ENCODE results near the gene SCUBE1.

The SCUBE1 gene

DNA sequence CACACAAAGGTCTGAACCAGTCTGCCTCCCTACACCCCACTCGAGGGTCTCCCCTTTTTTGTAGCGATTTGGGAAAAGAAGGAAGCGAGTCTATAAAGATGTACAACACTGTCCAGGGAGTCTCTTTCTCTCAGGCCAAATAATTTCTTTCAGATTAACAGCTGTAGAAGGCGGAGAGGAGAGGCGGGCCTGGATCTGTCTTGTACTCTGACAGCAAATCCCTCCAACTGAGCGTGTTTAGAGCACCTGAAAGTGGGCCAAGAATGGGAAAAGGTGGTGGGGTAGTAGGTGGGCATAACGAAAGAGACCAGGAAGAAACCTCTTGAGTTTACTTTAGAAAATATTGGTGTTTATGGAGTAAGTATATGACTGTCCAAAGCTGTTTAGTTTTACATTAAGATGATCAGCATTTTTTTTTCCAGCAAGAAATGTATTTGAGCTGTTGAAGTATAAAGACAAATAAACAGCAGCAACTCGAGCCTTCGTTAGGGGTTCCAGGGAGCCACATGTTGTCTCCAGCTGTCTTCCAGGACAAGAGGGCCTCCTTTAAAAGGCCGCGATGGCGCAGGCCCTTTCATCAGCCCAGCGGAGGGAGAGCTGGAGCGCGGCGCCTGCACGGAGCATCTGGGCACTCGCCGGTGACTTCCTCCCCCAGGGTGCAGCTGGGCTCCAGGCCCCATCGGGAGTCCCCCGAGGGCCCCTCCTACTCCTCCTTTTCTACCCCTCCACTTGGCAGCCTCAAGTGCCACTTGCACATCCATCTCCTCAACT lies 34.9 kb downstream of the SCUBE1 start:
- TF ChIP-seq GATA2 (IDR thresholded peaks at IDR 0.05; ENCODE audit: low read depth, low read length): no peak
- TF ChIP-seq GATA3 (IDR thresholded peaks at IDR 0.05; ENCODE audit: low read depth, low read length): no peak

DNA sequence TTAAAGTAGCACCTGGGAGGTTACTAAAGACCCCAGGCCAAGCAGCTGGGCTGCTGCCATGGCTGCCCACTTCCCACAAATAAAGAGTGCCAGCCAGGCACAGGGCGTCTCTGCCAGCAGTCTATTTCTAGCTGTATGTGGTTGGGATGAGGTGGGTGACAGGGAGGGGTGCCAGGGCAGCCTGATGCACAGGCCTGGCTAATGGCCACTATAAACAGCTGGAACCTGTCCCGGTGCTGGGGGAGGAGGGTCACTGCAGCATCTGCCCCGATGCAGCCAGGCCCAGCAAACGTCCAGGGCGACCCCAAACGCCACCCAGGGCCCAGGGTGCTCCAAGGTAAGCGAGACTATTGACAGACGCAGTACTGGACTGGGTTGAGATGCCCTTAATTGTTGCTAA lies 37.4 kb downstream of the SCUBE1 start:
- TF ChIP-seq GATA3 (IDR thresholded peaks at IDR 0.05; ENCODE audit: low read depth, low read length): no peak
- TF ChIP-seq GATA2 (IDR thresholded peaks at IDR 0.05; ENCODE audit: low read depth, low read length): no peak

DNA sequence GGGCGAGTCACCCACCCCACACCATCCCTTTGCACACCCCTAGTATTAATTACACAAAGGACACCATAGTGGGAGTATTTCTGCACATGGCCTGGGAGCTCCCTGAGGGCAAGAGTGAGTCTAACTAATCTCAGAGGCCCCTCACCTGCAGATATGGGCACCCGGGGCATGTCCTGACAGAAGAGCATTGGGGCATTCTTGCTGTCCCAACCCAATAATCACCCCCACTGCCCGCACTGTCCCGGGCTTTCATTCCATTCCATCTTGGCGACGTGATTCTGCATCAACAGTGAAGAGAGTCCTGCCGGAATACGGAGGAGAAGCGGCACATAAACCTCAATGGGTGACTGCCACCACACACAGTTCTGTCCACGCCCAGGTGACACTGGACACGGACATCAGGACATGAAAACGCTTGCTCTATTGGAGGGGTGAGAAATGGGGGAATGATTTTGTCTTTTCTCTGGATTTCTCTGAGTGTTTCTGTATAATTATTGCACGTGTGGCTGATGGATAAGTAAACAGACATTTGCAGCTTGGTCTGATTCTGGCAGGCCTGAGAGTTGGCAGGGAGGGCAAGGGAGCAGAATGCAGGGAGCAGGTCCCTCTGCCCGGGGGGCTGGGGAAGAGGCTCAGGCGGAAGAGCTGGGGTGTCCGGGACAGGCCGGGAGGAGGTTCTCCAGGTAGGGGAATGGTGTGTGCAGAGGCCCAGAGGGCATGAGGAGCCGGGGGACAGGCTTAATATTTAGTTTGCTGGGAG lies 38.2 kb downstream of the SCUBE1 start:
- TF ChIP-seq GATA3 (IDR thresholded peaks at IDR 0.05; ENCODE audit: low read depth, low read length) (no peak), GATA2 (IDR thresholded peaks at IDR 0.05; ENCODE audit: low read depth, low read length) (no peak)

DNA sequence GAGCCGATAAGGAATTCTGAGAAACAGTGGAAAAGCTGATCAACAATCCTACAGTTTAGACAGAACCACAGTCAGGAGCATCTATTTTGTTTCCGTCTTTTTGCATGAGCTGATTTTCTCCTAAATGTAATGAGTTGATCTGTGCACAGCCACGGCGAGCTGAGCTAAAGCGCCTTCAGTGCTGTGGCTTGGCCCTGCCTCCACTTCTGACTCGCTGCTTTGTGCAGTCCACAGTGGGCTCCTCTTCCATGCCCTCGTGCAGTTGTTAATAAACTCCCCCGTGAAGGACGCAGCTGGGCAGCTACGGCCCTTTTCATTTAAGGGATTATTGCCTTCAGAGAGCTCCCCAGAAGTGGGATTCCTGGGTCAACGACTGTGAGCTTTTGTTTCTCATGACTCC lies 39.4 kb downstream of the SCUBE1 start:
- TF ChIP-seq GATA3 (IDR thresholded peaks at IDR 0.05; ENCODE audit: low read depth, low read length): no peak
- no peak for TF ChIP-seq GATA2 (IDR thresholded peaks at IDR 0.05; ENCODE audit: low read depth, low read length)

DNA sequence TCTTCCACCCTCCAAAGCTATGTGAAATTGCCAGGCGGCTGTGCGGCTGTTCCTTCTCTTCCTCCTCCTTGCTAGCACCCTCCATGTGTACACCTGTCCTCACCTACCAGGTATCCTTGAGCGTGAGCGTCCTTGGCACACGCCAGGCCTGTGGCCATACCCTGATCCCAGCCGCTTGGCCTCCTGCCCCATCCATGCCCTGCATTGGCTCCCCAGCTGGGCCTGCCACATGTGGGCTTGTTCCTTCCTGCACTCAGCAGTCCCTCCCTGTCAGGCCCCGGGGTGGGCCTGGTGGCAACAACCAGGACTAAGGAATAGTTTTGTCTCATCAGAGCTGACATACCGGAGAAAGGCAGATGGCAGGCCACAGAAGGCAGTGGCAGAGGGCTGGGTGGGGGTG lies 40.0 kb downstream of the SCUBE1 start:
- TF ChIP-seq GATA2 (IDR thresholded peaks at IDR 0.05; ENCODE audit: low read depth, low read length): no peak
- TF ChIP-seq GATA3 (IDR thresholded peaks at IDR 0.05; ENCODE audit: low read depth, low read length): no peak

DNA sequence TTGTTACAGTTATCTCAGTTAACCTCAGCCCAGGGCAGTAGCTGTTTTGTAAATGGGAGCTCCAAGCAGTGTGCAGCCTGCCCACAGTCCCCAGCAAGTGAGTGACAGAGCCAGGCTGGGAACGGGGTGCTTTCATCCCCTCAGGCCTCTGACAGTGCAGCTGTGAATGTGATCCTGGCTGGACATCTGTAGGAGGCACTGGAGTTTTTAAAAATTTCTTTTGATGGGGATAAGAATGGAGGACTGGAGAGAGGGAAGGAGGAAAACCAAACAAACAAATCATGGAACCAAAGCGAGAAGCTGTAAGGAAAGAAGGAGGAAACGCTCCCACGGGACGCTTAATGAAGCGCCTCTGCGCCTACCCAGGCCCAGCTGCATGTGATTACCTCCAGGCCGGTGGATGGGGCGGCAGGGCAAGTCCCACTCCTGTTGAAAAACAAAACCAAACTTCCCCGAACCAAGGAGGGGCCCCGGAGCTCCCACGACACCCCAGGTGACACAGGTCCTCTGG lies 40.6 kb downstream of the SCUBE1 start:
- TF ChIP-seq GATA3 (IDR thresholded peaks at IDR 0.05; ENCODE audit: low read depth, low read length) (no peak), GATA2 (IDR thresholded peaks at IDR 0.05; ENCODE audit: low read depth, low read length) (no peak)

DNA sequence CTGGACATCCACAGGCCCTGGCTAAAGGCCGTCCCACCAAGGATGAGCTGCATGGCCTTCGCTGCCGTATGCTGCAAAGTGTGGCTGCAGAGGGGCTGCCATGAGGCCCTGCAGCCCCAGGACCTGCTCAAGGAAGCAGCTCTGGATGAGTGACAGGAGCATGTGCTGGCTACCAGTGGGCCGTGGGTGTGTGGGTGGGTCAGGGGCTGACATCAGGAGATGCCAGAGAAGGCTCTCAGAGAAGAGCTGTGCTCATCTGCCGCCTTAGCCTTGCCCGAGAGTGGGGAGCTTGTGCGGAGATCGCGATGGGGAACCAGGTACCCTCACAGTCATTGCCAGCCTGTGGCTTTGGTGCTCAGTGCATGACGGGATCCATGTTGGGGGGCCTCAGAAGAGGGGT lies 41.3 kb downstream of the SCUBE1 start:
- no peak for TF ChIP-seq GATA2 (IDR thresholded peaks at IDR 0.05; ENCODE audit: low read depth, low read length)
- no peak for TF ChIP-seq GATA3 (IDR thresholded peaks at IDR 0.05; ENCODE audit: low read depth, low read length)

DNA sequence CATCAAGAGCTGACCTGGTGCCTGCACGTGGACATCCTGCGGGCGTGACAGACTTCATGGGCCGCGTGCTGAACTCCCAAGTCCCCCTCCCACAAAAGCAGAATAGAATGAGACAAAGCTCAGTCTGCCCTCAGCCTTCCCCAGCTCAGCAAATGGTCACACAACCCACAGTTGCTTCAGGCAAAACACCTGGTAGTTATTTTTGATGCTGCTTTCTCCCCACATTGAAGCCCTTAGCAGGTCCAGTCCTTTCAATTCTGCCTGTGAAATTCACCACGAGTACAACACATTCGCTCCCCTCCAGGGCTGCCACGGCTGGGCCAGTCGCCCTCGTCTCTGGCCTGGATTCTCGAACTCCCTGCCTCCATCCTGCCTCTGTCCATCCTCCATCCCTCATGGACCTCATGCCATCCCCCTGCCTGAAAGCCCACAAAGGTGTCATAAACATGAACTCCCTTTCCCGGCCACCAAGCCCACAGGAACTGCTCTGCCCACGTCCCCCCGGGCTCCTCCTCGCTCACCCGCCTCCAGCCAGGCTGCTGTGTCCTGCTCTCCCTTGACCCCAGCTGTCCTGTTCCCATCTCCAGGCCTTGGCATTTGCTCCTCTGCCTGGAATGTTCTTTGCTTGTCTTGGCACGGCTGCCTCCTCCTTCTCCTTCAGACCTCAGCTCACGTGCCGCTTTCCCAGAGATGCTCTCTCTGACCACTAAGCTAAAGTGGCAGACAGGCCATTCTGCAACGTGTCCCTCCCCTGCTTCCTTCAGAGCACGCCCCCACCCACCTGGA lies 42.1 kb downstream of the SCUBE1 start:
- TF ChIP-seq GATA2 (IDR thresholded peaks at IDR 0.05; ENCODE audit: low read depth, low read length) (no peak), GATA3 (IDR thresholded peaks at IDR 0.05; ENCODE audit: low read depth, low read length) (no peak)

DNA sequence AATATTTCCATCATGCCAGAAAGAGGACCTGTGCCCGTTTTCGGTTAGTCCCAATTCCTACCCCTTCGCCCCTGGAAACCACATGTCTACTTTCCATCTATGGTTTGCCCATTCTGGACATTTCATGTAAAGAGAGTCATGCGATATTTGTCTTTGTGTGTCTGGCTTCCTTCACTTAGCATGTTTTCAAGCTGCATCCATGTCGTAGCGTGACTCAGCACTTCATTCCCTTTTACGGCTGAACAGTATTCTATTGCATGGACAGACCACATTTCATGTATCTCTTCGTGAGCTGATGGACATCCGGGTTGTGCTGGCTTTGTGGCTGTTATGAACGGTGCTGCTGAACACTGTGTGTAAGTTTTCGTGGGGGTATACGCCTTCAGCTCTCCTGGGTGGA lies 43.4 kb downstream of the SCUBE1 start:
- no peak for TF ChIP-seq GATA2 (IDR thresholded peaks at IDR 0.05; ENCODE audit: low read depth, low read length)
- no peak for TF ChIP-seq GATA3 (IDR thresholded peaks at IDR 0.05; ENCODE audit: low read depth, low read length)

DNA sequence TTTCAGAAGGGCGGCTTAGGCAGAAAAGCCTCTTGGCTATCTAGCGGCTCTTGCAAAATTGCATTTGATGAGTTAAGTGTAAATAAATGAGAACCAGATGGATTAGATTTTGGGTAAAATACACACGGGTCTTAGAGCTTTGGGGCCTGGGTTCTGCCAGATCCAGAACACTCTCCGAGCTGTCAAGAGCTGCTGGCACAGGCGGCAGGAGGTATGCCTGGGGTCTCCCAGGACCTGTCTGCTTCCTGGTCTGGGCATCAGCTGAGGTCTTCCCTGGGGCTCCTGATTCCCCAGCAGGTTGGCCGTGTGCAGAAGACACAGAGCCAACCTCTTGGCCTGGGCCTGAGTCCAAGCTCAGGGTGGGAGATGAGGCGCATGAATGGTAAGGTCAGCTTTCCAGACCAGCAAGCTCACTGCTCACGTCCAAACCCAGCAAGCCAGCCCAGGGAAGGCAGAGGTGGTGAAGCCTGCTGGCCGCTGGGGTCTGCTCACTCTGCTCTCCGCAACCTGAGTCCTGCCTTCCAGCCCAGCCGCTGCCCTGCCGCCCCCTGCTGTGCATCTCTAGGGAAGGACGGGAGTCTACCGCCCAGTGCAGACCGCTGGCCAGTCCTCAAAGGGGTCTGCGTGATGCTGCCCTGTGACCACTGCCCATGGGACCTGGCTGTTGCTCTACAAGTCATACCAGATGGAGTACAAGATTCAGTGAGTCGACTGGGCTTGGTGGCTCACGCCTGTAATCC lies 44.9 kb downstream of the SCUBE1 start:
- TF ChIP-seq GATA2 (IDR thresholded peaks at IDR 0.05; ENCODE audit: low read depth, low read length) (0 out of 2 replicates have a peak, but pooled peaks have one; percentile 10), GATA3 (IDR thresholded peaks at IDR 0.05; ENCODE audit: low read depth, low read length) (no peak)

DNA sequence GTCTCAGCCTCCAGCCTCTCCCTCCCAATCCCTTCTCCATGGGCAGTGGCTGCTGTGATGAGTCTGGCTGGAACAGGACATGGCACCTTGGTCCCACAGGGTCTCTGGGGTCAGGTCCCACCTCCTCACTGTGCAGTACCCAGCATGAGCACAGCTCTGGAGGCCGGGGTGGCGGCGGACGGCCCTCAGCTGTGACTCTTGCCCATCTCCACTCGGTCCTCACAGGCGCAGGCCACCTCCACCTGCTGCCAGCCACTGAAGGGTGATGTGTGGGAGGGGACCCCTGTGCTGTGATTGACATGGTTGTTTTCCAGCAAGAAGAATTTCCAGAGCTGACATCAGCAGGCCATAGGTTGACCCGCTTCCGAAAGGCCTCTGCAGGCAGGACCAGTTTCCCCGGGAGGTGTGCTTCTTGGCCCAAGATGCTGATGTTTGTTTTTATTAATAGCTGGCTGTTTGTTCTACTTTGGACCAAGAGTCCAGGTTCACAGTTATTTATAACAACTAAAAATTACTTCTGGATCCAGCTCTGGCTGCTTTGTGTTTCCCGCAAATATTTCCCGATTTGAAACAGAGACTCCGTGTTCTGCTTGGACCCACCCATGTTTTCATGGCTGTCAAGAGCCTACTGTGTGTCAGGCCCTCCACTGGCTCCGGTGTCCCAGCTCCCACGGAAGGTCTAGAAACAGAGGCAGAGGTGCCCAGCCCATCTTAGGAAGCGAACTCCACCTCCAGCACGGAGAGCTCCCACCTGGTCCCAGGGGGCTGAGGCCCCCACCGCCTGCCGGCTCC lies 45.7 kb downstream of the SCUBE1 start:
- TF ChIP-seq GATA3 (IDR thresholded peaks at IDR 0.05; ENCODE audit: low read depth, low read length): no peak

DNA sequence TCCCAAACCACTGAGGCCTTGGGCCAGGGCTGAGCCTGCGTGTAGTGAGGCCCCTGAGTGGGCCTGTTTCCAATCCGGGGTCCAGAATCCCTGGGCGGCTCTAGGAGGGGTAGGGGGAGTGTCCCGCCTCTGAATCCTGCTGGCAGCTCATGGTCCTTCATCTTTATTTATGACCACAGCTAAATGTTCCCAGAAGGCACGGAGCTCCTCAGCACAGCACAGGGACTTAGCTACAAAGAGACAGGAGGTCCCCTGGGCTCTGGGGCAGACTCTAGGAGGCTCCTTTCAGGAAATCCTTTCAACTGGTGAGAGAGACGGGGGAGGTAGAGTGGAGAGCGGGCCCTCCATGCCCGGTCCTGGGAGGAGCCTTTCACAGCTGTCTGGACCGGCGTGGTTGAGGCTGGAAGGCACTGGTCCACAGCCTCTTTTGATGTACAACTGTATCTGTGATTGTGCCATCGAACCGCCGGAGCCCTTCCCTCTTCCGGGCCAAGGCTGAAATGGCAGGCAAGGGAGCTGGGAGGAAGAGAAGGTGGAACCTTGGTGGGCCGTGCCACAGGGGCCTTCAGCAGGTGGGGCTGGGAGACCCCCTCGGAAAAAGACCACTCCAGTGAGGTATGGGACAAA lies 46.8 kb downstream of the SCUBE1 start:
- TF ChIP-seq GATA3 (IDR thresholded peaks at IDR 0.05; ENCODE audit: low read depth, low read length) (no peak), GATA2 (IDR thresholded peaks at IDR 0.05; ENCODE audit: low read depth, low read length) (no peak)
